ENCODE data around the gene DNAH14. TPM values are rescaled to one million over a fixed set of nuclear protein-coding genes. Genes with fewer than 3 reads are reported as not detected.
"Not testable (repeated sequence)": the region's sequence is repeated elsewhere in the genome, so short reads cannot be mapped to it uniquely, and the experiment has no call there.

DNAH14 gene
- polyA plus RNA-seq, 1 donor: 4.4 TPM

DNA sequence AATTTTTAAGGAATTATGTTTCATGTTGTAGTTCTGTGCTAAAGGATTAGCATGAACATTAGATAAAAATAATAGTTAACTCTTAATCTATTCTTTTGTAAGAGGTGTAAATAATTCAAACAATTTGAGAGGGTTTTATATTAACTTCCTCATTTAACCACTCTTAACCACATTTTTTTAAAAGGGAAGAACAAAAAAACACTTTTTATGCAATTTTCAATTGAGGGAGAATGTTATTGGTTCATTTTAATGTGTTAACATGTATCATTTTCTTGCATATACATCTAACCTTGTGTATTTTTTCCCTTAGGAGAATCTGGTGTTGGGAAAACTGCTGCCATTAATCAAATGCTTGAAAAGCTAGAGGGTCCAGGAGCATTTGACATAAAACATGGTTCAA, 329.3 kb downstream of the DNAH14 start:
- DNase-seq: no peak

DNA sequence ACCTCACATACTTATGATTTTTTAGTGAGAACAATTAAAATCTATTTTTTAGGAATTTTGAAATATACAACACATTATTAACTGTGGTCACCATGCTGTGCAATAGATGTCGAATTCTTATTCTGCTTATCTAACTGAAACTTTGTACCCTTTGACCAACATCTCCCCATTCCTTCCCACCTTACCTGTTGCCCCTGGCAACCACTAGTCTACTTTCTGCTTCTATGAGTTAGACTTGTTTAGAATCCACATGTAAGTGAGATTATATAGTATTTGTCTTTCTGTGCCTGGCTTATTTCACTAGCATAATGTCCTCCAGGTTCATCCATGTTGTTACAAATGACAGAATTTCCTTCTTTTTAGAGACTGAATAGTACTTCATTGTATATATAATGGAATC, 330.1 kb downstream of the DNAH14 start:
- DNase-seq: no peak

- no peak for DNase-seq
Observed at GRCh38 chr1:225260319-225260718, 330.8 kb downstream of the DNAH14 start.

DNA sequence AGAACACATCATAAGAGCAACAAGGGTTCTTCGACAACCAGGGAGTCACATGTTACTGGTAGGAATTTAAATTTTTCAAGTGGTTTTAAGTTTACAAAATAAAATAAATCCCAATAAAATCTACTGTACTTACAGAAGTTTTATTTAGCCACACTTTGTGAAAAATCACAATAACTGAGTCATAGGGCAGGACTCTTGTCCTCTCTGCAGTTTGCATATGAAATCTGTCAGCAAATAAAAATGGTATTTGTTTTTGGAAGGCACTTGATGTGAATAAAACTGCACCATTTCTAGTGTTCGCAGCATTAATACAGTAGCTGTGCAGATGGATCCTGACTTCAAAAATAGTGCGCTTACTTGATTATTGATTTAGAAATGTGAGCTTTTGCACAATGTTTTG, 348.0 kb downstream of the DNAH14 start:
- no peak for DNase-seq

GRCh38 chr1:225280563-225280962, 351.1 kb downstream of the DNAH14 start:
- no peak for DNase-seq

DNA sequence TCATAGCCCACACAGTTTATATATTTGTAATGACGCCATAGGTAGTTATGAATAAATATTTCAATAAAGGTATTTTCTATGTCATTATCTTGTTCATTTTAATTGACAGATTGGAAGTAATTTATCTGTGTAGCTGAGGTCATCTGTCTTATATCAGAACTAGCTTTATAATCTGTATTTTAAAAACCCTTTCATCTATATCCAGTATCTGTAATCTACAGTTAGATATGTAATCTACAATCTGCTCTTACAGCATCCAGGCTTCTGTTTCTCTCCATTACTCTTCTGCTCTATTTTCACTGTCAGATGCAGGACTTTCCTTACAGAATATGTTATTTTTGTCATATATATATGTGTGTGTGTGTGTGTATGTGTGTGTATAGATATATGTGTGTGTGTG, 360.8 kb downstream of the DNAH14 start:
- DNase-seq: no peak

GRCh38 chr1:225299624-225300023, 370.1 kb downstream of the DNAH14 start:
- DNase-seq: no peak

DNA sequence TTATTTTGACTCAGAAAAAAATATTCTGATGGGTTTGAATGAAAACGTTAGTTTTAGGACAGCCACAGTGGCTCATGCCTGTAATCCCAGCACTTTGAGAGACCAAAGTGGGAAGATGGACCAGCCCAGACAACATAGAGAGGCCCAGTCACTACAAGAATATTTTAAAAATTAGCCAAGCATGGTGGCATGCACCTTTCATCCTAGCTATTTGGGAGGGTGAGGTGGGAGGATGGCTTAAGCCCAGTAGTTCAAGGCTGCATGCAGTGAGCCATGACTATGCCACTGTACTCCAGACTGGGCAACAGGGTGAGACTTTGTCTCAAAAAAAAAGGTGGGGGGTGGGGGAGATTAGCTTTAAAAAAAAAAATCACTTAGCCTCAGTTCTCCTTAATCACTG, 370.9 kb downstream of the DNAH14 start:
- DNase-seq: no peak

GRCh38 chr1:225304996-225305395, 375.5 kb downstream of the DNAH14 start:
- DNase-seq: no peak

GRCh38 chr1:225310544-225310943, 381.1 kb downstream of the DNAH14 start:
- not testable (repeated sequence) for DNase-seq

DNA sequence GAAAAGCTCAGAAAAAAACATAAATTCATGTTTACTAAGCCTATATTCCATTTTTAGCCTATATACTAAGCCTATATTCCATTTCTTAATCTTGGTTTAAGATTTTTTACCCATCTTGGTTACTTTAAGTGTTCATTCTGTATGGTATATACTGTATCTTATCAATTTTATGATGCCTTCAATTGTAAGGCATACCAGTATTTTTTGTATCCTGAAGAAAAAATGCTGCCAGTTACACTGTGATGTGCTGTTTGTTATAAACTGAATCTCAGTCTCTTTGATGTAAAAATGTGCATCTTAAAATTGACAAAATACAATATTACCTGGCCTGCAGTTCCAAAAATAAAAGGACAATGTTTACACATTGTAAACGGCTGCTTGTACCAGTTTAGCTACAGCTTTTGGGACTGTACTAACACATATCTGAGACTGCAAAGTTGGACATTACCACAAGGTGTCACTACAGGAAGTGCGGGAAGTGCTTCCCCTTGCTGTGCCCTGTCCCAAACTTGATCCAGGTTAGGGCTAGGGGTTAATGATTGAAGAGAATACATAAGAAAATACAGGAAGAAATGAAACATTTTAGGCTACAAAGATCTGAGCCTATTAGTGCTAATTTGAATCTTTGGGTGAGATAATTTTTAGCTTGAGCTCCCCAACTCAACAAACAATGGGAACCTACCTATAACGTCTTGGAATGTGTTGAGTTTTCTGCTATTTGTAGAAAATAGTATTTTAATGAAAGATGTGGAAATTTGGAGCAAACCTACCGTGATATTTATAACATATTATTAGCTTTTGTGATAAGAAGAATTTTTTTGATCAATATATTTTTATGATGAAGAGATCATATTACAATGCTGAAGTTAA, 389.5 kb downstream of the DNAH14 start:
- peak; percentile 28 for DNase-seq

DNA sequence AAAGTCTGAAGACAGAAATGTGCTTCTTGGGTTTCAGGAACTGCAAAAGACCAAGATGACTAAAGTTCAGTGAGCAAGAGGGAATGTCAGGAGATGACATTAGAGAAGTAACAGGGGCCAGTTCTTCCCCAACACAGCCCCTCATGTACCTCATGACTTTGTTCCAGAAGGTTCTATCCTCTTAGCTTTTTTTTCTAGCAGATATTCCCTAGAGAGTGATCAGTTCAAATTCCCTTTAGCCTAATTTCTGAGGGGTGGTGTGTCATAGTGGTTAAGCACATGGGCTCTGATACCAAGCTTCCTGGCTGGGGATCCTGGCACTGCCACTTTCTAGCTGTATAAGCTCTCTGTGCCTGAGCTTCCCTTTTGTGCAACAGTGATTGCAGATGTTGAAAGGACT, 390.4 kb downstream of the DNAH14 start:
- DNase-seq: no peak

- DNase-seq: no peak
Observed at GRCh38 chr1:225321784-225322183, 392.3 kb downstream of the DNAH14 start.

- no peak for DNase-seq
Observed at GRCh38 chr1:225329041-225329440, 399.6 kb downstream of the DNAH14 start.

GRCh38 chr1:225329996-225330395, 400.5 kb downstream of the DNAH14 start:
- DNase-seq: not testable (repeated sequence)

- DNase-seq: no peak
Observed at GRCh38 chr1:225332686-225333085, 403.2 kb downstream of the DNAH14 start.

DNA sequence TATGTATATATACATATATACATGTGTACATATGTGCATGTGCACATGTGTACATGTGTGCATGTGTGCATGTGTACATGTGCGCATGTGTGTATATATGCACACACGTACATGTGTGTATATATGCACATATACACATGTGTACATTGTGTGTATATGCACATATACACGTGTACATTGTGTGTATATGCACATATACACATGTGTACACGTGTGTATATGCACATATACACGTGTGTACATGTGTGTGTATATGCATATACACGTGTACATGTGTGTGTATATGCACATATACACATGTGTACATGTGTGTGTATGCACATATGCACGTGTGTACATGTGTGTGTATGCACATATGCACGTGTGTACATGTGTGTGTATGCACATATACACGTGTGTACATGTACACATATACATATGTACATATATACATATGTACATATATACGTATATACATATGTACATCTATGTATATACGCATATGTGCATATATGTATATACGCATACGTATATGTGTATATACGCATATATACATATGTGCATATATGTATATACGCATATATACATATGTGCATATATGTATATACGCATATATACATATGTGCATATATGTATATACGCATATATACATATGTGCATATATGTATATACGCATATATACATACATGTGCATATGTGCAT, 405.8 kb downstream of the DNAH14 start:
- DNase-seq: not testable (repeated sequence)

- no peak for DNase-seq
Observed at GRCh38 chr1:225338545-225338944, 409.1 kb downstream of the DNAH14 start.

GRCh38 chr1:225341642-225342041, 412.2 kb downstream of the DNAH14 start:
- DNase-seq: no peak

- no peak for DNase-seq
Observed at GRCh38 chr1:225342695-225343094, 413.2 kb downstream of the DNAH14 start.

DNA sequence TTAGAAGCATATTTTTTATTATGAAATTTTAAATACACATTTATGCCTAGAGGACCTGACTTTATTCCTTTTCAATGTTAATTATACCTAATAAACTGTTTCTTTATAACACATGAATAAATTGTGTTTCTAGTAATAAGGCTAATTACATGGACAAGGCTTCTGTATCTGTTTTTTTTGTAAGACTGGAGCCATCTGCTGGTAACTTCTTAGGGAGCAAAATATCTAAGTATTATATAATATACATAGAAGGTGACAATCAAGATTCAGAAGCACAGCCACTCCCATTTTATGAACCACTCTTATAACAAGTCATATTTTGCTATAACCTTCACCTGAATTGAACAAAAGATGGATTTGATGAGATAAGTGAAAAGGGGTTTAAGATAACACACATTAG, 414.1 kb downstream of the DNAH14 start:
- no peak for DNase-seq

GRCh38 chr1:225347123-225347683, 417.7 kb downstream of the DNAH14 start:
- no peak for DNase-seq

DNA sequence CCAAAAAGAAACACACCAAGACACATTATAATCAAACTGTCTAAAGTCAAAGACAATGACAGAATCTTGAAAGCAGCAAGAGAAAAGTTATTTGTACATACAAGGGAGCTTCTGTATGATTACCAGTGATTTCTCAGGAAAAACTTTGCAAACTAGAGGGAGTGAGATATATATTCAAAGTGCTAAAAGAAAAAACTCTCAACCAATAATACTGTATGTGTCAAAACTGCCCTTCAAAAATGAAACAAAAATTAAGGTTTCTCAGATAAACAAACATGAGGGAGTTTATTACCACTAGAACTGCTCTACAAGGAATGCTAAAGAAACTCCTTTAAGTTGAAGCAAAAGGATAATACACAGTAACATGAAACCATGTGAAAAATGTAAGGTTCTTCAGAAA, 418.9 kb downstream of the DNAH14 start:
- DNase-seq: no peak

DNA sequence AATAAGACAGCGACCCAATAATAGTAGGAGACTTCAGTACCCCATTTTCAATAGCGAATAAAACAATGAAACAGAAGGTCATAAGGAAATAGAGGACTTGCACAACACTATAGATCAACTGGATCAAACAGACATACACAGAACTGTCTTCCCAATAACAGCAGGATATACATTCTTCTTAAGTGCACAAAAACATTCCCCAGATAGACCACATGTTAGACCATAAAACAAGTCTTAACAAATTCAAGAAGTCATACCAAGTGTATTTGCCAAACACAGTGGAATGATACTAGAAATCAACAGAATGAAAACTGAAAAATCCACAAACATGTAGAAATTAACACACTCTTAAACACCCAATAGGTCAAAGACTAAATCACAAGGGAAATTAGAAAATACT, 420.4 kb downstream of the DNAH14 start:
- DNase-seq: no peak
